HTERT RPE-1 (cell line): ENCODE results near the gene TBC1D22A.

Experiments
- in situ Hi-C: fragments of 300-500 bp; cut with MboI; formaldehyde crosslinking; loops from 4 replicates; pipeline ENCODE4 v1.14.3; 2020; ENCODE audit warnings: low sequenced_read_pairs

Gene TBC1D22A

GRCh38 chr22:46983046-46983445, 220.6 kb downstream of the TBC1D22A start:
- in situ Hi-C loops = no loop called here

- in situ Hi-C loops = no loop called here
Observed at GRCh38 chr22:46984751-46985506, 222.5 kb downstream of the TBC1D22A start.

GRCh38 chr22:46985507-46985882, 223.0 kb downstream of the TBC1D22A start:
- in situ Hi-C loops = no loop called here

- in situ Hi-C loops = no loop called here
Observed at GRCh38 chr22:46986788-46987187, 224.3 kb downstream of the TBC1D22A start.

- in situ Hi-C loops = no loop called here
Observed at GRCh38 chr22:46990937-46991550, 228.6 kb downstream of the TBC1D22A start.

- in situ Hi-C loops = no loop called here
Observed at GRCh38 chr22:46991666-46992065, 229.2 kb downstream of the TBC1D22A start.

GRCh38 chr22:46992121-46992731, 229.8 kb downstream of the TBC1D22A start:
- in situ Hi-C loops = no loop called here

- in situ Hi-C loops = no loop called here
Observed at GRCh38 chr22:46993633-46994032, 231.2 kb downstream of the TBC1D22A start.

GRCh38 chr22:46994265-46994664, 231.8 kb downstream of the TBC1D22A start:
- in situ Hi-C loops = no loop called here

GRCh38 chr22:46994983-46995382, 232.5 kb downstream of the TBC1D22A start:
- in situ Hi-C loops = no loop called here

GRCh38 chr22:46995501-46996360, 233.3 kb downstream of the TBC1D22A start:
- in situ Hi-C loops = no loop called here

GRCh38 chr22:46996595-46997310, 234.3 kb downstream of the TBC1D22A start:
- in situ Hi-C loops = no loop called here

GRCh38 chr22:46997311-46997970, 235.0 kb downstream of the TBC1D22A start:
- in situ Hi-C loops = no loop called here

- in situ Hi-C loops = no loop called here
Observed at GRCh38 chr22:46998331-46998730, 235.9 kb downstream of the TBC1D22A start.

GRCh38 chr22:47000256-47000655, 237.8 kb downstream of the TBC1D22A start:
- in situ Hi-C loops = no loop called here

- in situ Hi-C loops = no loop called here
Observed at GRCh38 chr22:47000888-47001287, 238.4 kb downstream of the TBC1D22A start.

GRCh38 chr22:47001288-47001687, 238.8 kb downstream of the TBC1D22A start:
- in situ Hi-C loops = no loop called here

- in situ Hi-C loops = no loop called here
Observed at GRCh38 chr22:47002692-47003091, 240.2 kb downstream of the TBC1D22A start.

GRCh38 chr22:47005506-47006408, 243.3 kb downstream of the TBC1D22A start:
- in situ Hi-C loops = no loop called here
